Hematopoietic multipotent progenitor cell treated with erythropoietin and hydrocortisone succinate and interleukin-3 and kit ligand, for 4 days (in vitro differentiated cells): Measurements from ENCODE around the gene OR6C74.

Source experiments
- DNase-seq: peaks from one replicate; pipeline ENCODE4 v3.0.0-alpha.2; 2015

The OR6C74 gene

DNA sequence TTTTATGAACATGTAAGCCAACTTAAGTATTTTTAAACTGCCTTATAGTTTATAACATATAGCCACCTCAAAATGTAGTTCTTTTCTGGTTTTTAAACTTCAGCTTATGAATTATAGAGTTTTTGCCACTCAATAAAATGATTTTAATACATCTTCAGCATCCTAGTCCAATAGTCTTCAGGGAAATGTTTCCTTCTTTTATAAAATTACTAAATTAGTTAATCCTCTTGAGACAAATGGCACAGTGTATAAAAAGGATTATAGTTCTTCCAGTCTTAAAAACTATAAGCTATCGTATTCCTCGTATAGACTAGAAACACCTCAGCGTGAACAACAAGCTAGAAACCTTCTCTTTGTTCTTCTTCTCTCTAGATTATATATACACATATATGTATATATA is at the start of gene OR6C74:
Gene OR6C74 (plus strand): TSS at position 301 of the 400 bp plus-strand sequence. CDS start 2,679 bp downstream, outside the sequence.
- no peak for DNase-seq

- DNase-seq: no peak
Measured at GRCh38 chr12:55220725-55221124, 23.7 kb upstream of the OR6C74 start, which contains the start of gene OR10A7. Gene OR10A7 (plus strand): TSS chr12:55221025. CDS start chr12:55221025, 0 bp downstream.

DNA sequence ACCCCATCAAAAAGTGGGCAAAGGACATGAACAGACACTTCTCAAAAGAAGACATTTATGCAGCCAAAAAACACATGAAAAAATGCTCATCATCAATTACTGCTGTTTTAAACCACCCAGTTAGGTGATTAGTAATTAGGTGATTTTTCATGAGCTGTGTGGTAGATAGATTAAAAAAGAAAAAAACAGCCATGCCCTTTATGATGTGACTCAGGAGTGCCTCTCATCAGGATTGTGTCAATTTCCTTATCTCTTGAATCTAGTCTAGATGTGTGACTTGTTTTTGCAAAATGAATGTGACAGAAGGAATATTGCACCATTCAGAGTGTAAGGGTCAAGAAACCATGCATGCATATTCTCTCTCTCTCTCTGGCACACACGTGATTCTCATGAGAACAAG is 17.9 kb upstream of the OR6C74 start:
- DNase-seq: no peak

DNA sequence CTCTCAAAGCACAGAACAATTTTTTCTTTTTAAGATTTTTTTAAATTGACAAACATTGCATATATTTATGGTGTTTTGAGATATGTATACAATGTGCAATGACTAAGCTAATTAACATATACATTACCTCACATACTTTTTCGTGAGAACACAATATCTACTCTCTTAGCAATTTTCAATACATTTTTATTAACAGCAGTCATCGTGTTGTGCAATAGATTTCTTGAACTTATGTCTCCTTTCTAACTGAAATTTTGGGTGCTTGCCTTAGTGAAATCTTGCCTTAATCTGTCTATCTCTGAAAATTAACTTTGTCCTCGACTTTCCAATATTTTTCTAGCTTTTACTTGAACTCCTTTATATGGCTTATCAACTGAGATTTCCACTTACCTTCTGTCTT is 16.8 kb upstream of the OR6C74 start:
- DNase-seq: no peak

- no peak for DNase-seq
Measured at GRCh38 chr12:55246159-55246558, 1.8 kb downstream of the OR6C74 start.

GRCh38 chr12:55250944-55251343 is 6.5 kb downstream of the OR6C74 start:
- peak; percentile 4 for DNase-seq

DNA sequence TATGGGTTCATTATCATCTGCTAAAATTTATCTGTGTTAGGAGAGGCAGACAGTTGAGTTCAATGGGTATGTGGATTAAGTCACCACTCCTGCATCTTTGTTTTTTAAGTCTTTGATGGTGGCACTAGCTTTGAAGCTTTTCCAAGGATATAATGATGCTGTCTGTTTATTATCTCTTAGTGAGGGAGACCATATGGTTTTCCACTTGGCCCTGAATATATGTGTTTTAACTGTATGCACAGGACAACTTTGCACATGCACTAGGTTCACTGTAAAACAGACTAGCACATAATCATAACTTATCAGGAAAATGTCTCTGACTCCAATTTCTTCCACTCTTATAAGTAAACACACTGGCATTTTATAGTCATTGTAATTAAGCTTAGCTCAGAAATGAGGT is 8.9 kb downstream of the OR6C74 start:
- no peak for DNase-seq

GRCh38 chr12:55256831-55257230 is 12.4 kb downstream of the OR6C74 start:
- no peak for DNase-seq

DNA sequence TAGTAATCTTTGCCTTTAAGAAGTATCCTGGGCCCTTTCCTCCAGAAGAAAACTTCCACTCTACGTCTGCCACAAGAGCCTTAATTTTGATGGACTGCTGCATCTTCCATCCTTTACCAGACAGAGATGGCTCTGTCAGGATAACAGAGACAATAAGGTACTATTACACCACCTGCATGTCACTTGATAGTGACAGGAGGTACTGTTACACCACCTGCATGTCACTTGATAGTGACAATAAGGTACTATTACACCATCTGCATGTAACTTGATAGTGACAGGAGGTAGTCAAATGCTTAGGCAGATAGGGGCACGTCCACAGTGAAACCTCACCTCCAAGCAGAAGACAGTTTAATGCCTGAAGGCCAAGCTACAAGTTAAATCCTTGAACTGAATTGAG is 13.9 kb downstream of the OR6C74 start:
- DNase-seq: no peak

GRCh38 chr12:55280991-55281390 is 36.6 kb downstream of the OR6C74 start:
- DNase-seq: no peak

- no peak for DNase-seq
Measured at GRCh38 chr12:55289999-55290398, 45.6 kb downstream of the OR6C74 start.
